GM11168 (cell line): ENCODE results near the gene DOCK2.
"Not testable (repeated sequence)": the region's sequence is repeated elsewhere in the genome, so short reads cannot be mapped to it uniquely, and the experiment has no call there.

Source experiments
- in situ Hi-C: fragments of 300-500 bp; cut with MboI; formaldehyde crosslinking; loops from one replicate; pipeline ENCODE4 v1.12.0; 2022; ENCODE audit warnings: low sequenced_read_pairs; ENCODE audit not compliant: unreplicated experiment

DOCK2 gene

DNA sequence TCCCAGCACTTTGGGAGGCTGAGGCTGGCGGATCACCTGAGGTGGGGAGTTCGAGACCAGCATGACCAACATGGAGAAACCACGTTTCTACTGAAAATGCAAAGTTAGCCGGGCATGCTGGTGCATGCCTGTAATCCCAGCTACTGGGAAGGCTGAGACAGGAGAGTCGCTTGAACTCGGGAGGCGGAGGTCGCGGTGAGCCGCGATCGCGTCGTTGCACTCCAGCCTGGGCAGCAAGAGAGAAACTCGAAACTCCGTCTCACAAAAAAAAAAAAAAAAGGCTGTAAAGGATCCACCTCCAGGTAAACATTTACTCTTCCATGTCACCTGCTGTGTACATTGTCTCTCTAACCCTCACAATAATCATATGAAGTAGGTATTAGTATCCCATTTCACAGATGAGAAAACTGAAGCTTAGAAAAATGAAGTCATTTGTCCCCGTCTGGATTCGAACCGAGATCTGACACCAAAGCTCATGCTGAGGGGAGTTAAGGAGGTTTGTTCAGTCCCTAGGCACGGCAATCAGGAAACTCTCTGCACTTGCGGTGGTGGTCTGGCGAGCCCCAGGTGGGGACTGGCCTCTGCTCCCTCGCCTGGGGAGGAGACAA is 494 bp upstream of the DOCK2 start:
- in situ Hi-C loops = no loop called here

DNA sequence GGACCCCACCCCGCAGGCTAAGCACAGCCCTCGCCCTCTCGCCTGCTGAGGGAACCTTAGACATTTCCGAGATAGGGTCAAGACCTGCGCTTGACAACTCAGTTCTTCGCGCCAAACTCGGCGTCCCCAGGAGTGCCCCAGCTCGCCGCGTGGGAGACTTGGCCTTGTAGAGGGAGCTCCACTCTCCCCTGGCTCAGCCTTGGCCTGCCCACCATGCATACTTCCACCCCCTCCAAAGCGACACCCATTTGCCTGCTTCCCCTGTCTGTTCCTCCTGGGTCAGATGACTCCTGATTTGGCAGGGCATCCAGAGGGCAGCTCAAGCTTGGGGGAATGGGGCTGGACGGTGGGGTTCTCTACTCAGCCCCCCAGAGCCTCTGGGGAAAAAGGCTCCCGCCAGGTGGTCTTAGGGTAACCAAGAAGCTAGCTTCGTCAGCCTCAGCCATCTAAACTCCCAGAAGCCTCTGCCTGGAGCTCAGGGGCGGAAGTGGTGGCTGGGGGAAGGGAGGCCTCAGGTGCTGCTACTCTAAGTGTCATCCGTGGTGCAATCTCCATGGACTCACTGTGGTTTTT is 560 bp downstream of the DOCK2 start:
- in situ Hi-C loops = no loop called here

DNA sequence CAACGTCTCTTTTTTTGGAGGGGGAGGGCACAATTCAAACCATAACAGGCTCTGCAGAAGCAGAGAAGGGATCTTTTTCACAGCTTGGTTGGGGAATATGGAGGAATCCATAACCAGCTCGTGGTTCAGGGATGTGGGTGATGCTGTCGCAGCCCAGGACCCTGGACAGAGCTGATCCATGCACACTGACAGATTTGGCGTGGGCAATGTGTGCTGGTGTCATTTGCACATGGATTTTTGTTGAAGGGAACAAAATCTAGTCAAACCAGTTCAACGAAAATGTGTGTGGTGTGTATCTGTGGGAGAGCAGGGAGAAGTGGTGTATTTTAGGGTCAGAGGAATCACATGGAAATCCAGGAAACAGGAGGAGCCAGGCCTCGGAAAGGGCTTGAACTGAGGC is 4.2 kb downstream of the DOCK2 start:
- in situ Hi-C loops = no loop called here

DNA sequence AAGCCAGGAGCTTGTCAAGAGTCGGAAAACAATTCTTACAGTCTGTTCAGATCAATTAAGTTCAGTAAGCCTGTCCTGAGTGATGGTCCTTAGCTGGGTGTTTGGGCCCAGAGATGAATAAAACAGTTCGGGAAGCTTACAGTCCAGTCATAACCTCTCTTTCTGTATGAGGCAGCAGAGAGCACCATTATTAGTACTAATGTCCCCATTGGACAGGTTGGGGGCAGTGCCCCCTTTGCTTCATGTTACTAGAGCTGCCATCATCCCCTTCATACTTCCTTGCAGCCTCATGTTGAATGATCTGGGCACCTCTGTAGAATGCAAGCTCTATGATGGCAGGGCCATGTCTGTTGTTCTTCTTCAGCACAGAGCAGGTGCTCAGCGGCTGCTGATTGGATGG is 9.8 kb downstream of the DOCK2 start:
- in situ Hi-C loops = no loop called here

DNA sequence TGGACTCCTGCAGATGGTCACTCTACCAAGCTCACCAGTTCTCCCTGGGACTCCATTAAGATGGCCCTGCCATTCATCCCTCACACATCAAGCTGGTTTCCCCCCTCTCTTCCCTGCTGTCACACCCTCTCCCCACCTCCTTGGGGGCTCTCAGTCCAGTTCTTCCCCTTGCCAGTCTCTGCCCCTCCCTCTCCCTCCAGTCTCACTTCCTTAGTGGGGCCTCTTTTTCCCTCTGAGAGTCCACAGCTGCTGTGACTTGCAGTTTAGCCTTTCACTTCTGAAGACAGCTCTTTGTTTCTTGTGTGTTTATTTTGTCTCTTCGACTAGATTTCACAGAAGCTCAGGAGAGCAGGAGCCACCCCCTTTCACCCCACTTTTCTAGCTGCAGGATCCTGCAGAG is 10.5 kb downstream of the DOCK2 start:
- in situ Hi-C loops = no loop called here

DNA sequence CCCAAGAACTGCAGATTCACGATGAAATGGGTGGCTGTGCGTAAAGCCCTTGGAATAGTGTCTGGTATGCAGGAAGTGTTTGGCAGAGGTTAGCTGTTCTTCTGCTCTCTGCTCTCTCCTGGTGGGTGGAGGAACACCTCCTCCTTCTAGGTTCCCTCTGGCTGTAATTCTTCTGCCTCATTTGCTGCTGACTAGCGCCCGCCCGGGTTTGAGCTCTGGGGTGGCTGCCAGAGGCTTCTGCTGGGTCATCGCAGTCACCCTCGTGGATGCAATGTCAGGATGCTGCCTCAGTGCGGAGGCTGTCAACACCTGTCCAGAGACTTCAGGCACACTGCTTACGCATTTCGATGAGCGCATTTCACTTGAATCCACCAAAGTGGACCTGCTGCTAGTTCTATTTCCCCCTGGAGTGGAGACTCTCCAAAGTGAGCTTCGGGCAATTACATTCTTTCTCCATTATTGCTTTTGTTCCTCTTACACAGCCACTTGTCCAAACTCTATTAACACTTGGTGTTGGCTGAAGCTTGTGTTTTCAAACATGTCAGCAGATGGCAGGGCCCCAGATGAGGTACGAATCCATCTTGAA is 11.7 kb downstream of the DOCK2 start:
- in situ Hi-C loops = no loop called here

DNA sequence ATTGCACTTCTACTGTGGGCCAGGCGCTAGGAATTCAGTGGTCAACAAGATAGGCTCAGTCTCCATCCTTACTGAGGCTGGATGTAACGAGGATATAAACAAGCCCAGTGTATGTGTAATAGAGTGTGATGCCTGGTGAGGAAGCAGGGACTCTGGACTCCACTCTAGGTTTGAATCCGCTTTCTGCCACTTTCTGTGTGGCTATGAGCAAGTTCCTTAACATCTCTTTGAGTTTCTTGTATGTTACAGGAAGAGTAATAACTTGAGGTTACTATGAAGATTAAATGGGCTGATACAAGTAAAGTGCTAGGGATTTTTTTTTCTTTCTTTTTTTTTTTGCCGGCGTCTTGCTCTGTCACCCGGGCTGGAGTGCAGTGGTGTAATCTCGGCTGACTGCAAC is 12.4 kb downstream of the DOCK2 start:
- in situ Hi-C loops = no loop called here

DNA sequence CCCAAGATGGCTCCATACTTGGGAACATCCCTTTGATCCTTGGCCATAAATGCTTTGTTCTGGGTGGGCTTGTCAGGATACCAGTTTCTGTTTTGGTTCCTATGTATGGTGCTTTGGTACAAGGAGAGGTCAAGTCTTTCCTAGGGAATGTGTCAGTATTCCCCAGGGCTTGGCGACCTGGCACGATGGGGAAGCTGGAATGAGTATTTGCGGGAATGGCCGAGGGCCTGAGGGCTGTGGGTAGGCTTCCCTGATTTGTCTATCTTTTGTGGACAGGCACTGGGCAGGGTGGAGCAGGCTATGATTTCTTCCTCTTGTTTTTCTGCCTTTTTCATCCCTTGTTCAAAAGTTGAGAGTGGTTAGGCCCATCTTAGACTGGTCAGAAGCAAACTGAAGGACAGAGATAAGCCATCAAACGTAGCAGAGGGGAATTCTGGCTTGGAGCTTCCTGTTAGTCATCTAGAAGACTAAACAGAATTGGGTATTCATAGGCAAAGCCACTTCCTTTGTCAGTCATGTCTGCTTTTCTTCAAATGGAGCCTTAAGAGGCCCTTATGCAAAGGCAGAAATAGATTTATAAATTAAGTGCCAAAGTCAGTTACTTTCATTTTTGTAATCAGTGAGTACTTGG is 13.7 kb downstream of the DOCK2 start:
- in situ Hi-C loops = no loop called here

DNA sequence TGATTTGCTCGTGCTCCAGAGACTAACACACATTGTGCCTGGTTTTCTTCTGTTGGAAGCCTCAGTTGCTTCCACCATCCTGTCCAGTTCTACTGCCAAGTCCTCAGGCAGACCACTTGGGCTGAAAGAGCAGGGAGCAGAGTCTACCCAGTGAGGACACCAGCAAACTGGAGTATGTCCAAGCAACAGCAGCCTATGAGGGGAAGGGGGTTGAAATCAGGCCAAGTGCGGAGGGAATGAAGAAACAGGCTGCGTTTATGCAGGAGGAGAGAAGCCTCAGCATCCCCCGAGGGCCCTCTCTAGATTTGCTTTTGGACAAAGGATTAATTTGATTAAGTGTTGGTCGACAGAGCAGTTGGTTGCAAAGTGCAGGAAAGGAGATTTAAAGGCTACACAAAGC is 14.5 kb downstream of the DOCK2 start:
- in situ Hi-C loops = no loop called here

DNA sequence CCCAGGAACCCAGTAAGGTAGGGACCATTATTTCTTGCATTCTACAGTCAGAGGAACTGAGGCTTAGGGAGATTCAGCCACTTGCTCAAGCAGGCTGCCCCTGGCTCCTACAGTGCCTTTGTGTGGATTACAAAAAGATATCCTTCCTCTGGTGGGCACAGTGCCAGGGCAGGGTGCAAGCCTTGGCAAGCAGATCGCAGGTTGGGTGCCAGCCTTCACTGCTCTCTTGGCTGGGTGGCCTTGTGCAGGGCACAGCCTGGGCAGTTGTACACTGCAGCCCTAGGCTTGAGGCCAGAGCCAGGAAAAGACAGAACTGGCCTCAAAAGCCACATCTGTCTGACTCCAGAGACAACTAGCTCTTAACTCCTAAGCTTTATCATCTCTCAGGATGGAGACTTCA is 15.0 kb downstream of the DOCK2 start:
- in situ Hi-C loops = no loop called here

DNA sequence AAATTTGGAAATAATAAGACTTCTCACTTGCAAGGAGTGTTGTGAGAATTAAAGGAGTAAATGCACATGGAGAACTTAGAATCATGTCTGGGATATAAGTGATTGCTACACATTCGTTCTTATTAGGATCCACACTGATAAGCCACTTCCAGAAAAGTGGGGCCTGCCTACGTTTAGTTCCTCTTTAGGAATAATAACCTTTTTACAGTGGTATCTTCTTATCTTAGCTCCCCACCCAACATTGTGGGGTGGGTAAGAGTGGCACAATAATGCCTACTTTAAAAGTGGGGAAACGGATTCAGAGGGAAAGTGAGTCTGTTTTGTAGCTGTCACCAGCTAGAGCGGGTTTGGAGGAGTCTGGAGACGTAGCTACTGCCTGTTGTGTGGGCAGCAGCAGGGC is 16.0 kb downstream of the DOCK2 start:
- in situ Hi-C loops = no loop called here

DNA sequence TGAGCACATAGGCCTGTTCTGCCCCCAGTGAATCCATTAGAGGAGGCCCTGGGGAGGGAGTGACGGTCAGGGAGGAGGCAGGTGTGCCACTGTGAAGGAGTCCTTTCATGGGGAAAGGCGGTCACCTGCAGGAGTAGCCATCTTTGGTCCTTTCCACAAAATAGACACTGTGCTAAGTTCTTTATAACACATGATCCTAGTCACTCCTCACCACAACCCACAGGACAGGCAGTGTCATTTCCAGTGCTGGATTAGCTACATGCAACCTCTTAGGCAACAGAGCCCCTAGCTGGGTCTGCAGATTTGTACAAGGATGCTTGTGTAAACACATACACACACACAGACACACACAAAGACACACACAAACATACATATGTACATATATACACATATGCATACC is 18.3 kb downstream of the DOCK2 start:
- in situ Hi-C loops = no loop called here

DNA sequence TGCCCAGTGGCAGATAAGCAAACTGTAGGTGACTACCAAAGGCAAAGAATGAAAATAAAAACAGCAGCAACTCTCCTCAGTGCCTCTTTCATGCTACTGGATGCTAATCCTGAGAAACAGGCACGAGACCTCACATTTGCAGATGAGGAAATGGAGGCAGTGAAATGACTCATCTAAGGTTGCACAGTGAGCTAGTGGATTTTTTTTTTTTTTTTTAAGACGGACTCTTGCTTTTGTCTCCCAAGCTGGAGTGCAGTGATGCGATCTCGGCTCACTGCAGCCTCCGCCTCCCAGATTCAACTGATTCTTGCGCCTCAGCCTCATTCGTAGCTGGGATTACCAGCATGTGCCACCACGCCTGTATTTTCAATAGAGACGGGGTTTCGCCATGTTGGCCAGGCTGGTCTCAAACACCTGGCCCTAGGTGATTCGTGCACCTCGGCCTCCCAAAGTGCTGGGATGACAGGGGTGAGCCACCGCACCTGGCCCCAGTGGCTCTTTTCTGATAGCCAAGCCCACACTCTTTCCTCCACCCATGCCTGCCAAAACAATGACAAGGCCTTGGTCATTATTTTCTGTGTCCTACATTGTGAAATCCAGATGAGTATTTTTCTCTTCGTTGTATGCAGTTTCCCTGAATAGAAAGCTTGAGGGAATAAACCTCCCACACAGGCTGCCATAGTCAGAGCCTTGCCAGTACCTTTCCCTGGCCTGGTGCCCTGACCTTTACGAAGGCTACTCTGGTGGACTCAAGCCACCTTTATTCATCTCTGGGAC is 19.2 kb downstream of the DOCK2 start:
- in situ Hi-C loops = no loop called here

DNA sequence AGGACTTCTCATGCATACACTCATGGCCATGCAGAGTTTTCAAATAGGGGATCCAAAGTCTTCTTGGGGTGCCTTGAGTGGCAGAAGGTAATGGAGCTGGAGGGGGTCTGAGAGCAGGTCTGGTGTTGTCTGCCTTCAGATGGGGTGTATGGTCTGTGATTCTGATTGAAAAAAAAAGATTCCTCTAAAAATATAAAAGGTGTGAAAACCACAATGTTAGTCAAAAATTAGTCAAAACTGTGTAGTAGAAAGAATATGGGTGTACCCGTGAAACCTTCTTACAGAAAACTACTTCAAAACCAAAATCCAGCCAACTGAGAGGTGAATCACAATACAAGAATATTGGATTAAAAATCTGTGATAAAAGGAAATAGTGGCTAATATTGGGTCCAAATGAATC is 20.1 kb downstream of the DOCK2 start:
- in situ Hi-C loops = no loop called here

DNA sequence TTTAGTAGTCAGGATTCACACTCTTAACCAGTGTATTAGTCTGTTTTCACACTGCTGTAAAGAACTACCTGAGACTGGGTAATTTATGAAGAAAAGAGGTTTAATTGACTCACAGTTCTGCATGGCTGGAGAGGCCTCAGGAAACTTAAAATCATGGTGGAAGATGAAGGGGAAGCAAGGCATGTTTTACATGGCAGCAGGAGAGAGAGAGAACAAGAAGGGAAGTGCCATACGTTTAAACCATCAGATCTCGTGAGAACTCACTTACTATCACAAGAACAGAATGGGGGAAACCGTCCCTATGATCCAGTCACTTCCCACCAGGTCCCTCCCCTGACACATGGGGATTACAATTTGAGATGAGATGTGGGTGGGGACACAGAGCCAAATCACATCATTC is 25.4 kb downstream of the DOCK2 start:
- in situ Hi-C loops = not testable (repeated sequence)

DNA sequence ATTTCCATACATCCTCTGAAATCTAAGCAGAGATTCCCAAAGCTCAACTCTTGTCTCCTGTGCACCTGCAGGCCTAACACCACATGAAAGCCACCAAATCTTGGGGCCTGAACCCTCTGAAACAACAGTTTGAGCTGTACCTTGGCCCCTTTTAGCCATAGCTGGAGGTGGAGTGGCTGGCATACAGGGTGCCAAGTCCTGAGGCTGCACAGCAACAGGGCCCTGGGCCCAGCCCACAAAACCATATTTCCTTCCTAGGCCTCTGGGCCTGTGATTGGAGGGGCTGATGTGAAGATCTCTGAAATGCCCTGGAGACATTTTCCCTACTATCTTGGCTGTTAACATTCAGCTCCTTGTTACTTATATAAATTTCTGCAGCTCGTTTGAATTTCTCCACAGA is 26.5 kb downstream of the DOCK2 start:
- in situ Hi-C loops = no loop called here

DNA sequence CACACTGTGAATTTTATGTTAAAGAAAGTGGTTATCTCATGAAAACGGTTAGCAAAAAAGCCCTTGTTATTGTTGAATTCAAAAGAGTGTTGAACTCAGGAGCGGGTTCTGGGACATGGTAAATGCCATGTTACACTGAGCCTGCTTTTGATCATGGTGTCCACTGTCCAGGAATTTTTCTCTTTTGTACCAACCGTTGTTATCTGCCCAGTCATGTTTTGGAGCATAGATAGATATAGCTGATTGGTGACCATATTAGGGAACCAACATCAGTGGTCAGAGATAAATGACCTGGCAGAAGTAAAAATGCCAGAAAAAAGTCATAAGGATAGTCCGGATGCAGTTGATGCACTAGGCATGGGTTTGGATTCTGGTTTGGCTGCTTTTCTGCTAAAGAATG is 29.3 kb downstream of the DOCK2 start:
- in situ Hi-C loops = no loop called here

DNA sequence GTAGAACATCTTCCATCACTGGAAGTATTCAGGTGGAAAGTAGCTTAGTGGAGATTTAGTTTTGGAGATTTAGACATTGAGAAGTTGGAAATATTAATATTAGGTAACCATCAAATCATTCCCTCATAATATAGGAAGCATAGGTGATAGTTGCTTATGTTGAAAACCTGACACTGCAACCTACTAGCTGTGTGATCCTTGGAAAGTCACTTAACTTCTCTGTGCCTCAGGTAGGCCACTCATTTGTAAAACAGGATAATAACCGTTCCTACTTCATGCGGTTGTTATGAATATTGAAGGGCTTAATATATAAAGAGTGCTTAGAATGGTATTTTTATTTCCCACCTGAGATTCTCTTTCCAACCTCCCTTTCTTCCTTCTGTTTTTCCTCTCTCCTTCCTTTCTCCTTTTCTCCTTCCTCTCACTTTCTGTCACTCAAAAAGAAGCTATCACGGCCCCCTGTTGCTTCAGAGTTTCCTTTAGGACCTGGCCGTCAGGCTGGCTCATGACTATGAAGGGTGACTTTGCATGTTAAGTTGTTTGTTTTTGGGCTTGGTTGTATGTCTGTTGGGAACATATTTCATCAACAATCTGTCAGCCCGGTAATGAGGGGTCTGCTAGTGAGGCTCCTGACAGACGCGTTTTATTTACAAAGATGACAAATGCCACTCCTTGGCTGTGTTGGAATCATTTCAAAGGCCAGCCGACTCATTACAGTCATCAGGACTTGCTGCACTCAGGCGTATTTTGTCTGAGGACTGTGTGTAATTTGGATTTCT is 31.0 kb downstream of the DOCK2 start:
- in situ Hi-C loops = no loop called here

DNA sequence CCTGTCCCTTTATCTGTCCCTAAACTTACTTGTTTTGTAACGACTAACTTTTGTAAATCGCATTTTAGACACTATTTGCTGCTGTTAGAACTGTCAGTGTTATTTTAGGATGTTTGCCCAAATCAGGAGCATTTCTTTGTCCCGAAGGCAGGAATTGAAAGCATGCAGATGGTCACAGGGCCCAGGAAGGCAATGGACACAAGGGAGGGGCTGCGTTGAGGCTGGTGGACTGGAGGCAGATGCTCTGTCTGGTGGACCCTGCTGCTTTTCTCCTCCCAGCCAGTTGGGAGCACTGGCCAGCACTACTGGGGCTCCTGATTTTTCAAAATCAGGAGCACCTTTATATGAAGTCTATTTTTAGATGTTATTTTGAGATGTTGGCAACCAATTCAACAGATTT is 31.7 kb downstream of the DOCK2 start:
- in situ Hi-C loops = no loop called here

DNA sequence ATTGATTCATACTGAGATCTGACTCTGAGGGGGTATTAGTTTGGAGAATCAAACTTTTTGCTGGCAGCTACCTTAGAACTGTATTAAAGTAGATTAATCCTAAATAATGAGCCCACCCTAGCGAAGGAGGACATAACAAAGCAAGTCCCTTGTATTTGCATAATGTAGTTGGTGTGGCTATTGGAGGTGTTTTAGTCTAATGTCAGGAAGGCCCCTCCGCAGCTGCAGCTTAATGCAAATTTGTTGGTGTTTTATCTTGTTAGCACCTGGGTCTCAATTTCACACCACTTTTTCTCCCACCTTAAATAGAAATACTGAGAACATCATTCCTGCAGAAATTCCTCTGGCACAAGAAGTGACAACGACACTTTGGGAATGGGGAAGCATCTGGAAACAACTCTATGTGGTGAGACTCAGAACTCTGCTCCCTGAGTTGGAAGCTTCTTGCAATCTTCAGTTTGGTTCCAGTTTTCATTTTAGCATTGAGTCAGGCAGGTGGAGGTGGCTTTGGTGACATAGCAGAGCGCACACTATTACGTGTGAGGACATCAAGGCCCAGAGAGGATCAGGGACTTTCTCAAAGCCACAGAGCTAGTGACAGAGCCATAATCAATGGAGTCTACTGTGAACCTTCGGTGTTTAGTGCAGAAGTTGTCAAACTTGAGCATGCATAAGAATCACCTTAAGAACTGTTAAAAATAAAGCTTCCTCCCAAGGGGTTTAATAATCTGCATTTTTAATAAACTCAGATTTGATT is 33.9 kb downstream of the DOCK2 start:
- in situ Hi-C loops = no loop called here
